ENCODE results near the gene TEX30. TPM values are rescaled to one million over a fixed set of nuclear protein-coding genes. Genes with fewer than 3 reads are reported as not detected.

TEX30 gene
- total and polyA plus RNA-seq, 2 of the 4 experiments (the other 2 are of a cell fraction), result 8.1 to 10.4 TPM

GRCh38 chr13:102770435-102770834, 3.2 kb downstream of the TEX30 start:
- intact Hi-C loops (cut with micrococcal nuclease) (loop anchor here (5.0 kb wide), 2 partner anchors 63 to 118 kb away; no protein-coding TSS in a partner anchor), in situ Hi-C loops (cut with MboI; ENCODE audit: low sequenced_read_pairs) (no loop called here), dilution Hi-C loops (cut with HindIII; ENCODE audit: low sequenced_read_pairs, unreplicated experiment) (no loop called here)

More at GRCh38 chr13:102770435-102770834, 3.2 kb downstream of the TEX30 start:
- Histone ChIP-seq H3K9ac (ENCODE audit: low read depth, low read length) (no peak overlapping the region), H3K4me2 (ENCODE audit: low read depth, low read length) (no peak overlapping the region), H3K14ac (replicated peaks; ENCODE audit: low read depth, low read length) (no peak overlapping the region), H4K91ac (ENCODE audit: insufficient read depth, low read depth, low read length) (no peak overlapping the region), H3K18ac (ENCODE audit: low read depth, low read length) (no peak overlapping the region), H3K56ac (ENCODE audit: extremely low read depth, insufficient read depth, low read length) (no peak overlapping the region), H3K36me3 (ENCODE audit: control insufficient read depth, insufficient read depth, low read length) (0 out of 2 replicates have a peak, but pooled peaks cover 3% of the 10 kb centered on the region), H3K27ac (ENCODE audit: insufficient read depth, low read length) (no peak overlapping the region), H3K9me3 (ENCODE audit: control insufficient read depth, insufficient read depth, low read length) (no peaks in the 10 kb centered on the region), H3K79me1 (ENCODE audit: low read depth in 1 of 2, low read length in 2 of 2) (peaks cover 13 to 26% of the 10 kb centered on the region in 2 experiments), H3K9me1 (ENCODE audit: insufficient read depth, low read length) (peaks cover 4% of the 10 kb centered on the region; the same call in 1 of the 2 replicates), H2BK15ac (ENCODE audit: low read depth, low read length) (no peak overlapping the region), H4K8ac (ENCODE audit: low read depth in 2 of 2, low read length in 2 of 2) (no peak overlapping the region), H2BK20ac (ENCODE audit: low read depth, low read length) (no peak overlapping the region), H2AK9ac (replicated peaks; ENCODE audit: low read depth, low read length, poor library complexity) (no peak overlapping the region), H2BK5ac (ENCODE audit: low read depth, low read length, poor library complexity, severe bottlenecking) (no peak overlapping the region), H3K23ac (ENCODE audit: low read depth, low read length) (no peak overlapping the region), H3K4me1 (ENCODE audit: control insufficient read depth, insufficient read depth, low read length) (peaks cover 2% of the 10 kb centered on the region; the same call in 1 of the 2 replicates), H3K27me3 (ENCODE audit: control insufficient read depth, insufficient read depth, low read length) (no peaks in the 10 kb centered on the region), H4K20me1 (ENCODE audit: insufficient read depth, low read length) (no peaks in the 10 kb centered on the region; the same call in 1 of the 2 replicates), H3K4ac (ENCODE audit: low read depth, low read length) (no peak overlapping the region), H4K5ac (ENCODE audit: low read depth, low read length) (no peak overlapping the region), H3K4me3 (ENCODE audit: insufficient read depth, low read depth, low read length) (no peak overlapping the region), H2AFZ (replicated peaks; ENCODE audit: low read length, poor library complexity) (no peak overlapping the region), H2BK120ac (ENCODE audit: low read depth, low read length) (no peak overlapping the region), H2AK5ac (ENCODE audit: low read depth, low read length) (no peak overlapping the region)
- no peak for ATAC-seq (ENCODE audit: low read depth)
- no CpG with 5 or more reads among the region's 2 CpGs for WGBS, 2 experiments (ENCODE audit: extremely low coverage in 2 of 2, insufficient read length in 1 of 2)
- no peak for DNase-seq
- POLR2A ChIA-PET (ENCODE audit: unreplicated experiment), result no interaction called here
- CTCF ChIA-PET, result no interaction called here
- no TSS peak for BruUV-seq (replicated peaks)
- TF ChIP-seq MAFK (IDR thresholded peaks at IDR 0.05; ENCODE audit: low read depth, low read length) (no peak), RFX5 (IDR thresholded peaks at IDR 0.05; ENCODE audit: low read depth, low read length) (no peak), CTCF (conservative IDR thresholded peaks at IDR 0.05; ENCODE audit: low read depth, low read length) (no peak), NFE2L2 (IDR thresholded peaks at IDR 0.05; ENCODE audit: low read depth, low read length) (no peak), CEBPB (IDR thresholded peaks at IDR 0.05; ENCODE audit: low read depth, low read length) (no peak), USF2 (IDR thresholded peaks at IDR 0.05; ENCODE audit: low read depth, low read length) (no peak), CHD1 (IDR thresholded peaks at IDR 0.05; ENCODE audit: low read depth, low read length) (no peak), BHLHE40 (IDR thresholded peaks at IDR 0.05; ENCODE audit: low read depth, low read length) (no peak), MXI1 (IDR thresholded peaks at IDR 0.05; ENCODE audit: borderline replicate concordance, low read depth, low read length) (no peak)
